ENCODE measurements around the gene CFAP92. TPM values are rescaled to one million over a fixed set of nuclear protein-coding genes. Genes with fewer than 3 reads are reported as not detected.

The CFAP92 gene
- total RNA-seq, 1 donor from 2014 or later: not detected

GRCh38 chr3:128864351-128864811 is 129.5 kb downstream of the CFAP92 start:
- TF ChIP-seq, protein P1, sequence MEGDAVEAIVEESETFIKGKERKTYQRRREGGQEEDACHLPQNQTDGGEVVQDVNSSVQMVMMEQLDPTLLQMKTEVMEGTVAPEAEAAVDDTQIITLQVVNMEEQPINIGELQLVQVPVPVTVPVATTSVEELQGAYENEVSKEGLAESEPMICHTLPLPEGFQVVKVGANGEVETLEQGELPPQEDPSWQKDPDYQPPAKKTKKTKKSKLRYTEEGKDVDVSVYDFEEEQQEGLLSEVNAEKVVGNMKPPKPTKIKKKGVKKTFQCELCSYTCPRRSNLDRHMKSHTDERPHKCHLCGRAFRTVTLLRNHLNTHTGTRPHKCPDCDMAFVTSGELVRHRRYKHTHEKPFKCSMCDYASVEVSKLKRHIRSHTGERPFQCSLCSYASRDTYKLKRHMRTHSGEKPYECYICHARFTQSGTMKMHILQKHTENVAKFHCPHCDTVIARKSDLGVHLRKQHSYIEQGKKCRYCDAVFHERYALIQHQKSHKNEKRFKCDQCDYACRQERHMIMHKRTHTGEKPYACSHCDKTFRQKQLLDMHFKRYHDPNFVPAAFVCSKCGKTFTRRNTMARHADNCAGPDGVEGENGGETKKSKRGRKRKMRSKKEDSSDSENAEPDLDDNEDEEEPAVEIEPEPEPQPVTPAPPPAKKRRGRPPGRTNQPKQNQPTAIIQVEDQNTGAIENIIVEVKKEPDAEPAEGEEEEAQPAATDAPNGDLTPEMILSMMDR (IDR thresholded peaks at IDR 0.05): no peak

DNA sequence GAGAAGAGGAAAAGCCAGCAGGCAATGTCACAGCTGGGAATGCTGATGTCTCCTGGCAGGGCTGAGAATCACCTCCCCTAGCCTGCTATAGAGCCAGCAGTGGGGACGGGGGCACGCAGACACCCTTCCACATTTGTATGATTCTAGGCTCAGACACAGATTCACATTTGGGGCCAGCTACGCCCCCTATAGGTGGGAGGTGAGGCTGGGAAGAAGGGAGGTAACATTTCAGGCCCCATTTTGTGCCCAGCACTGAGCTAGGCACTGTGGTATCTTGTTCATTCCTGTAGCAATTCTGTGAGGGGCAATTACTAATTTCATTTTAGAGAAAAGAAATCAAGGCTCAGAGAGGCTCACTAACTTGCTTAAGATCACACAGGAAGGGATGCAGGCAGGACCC is 130.3 kb downstream of the CFAP92 start:
- H3K4me1 Mint-ChIP-seq (ENCODE audit: low read depth): peaks cover 6% of the 10 kb centered on the region
- peaks cover 18% of the 10 kb centered on the region for H3K9me3 Mint-ChIP-seq (ENCODE audit: low read depth)
- peaks cover 8% of the 10 kb centered on the region for H3K36me3 Mint-ChIP-seq (ENCODE audit: low read depth)
- DNase-seq (ENCODE audit: low spot score): peak; percentile 1
- H3K4me3 Mint-ChIP-seq (ENCODE audit: unreplicated experiment): no peak overlapping the region
- H3K27me3 Mint-ChIP-seq (ENCODE audit: low read depth): no peaks in the 10 kb centered on the region
- TF ChIP-seq, protein P1 (IDR thresholded peaks at IDR 0.05): peak; percentile 57
- H3K27ac Mint-ChIP-seq (ENCODE audit: unreplicated experiment): no peak overlapping the region

More at GRCh38 chr3:128864351-128864811, 129.5 kb downstream of the CFAP92 start:
- Mint-ChIP-seq H3K36me3 (ENCODE audit: low read depth) (peaks cover 3% of the 10 kb centered on the region), H3K27ac (ENCODE audit: unreplicated experiment) (no peak overlapping the region), H3K27me3 (ENCODE audit: low read depth) (no peaks in the 10 kb centered on the region), H3K4me3 (ENCODE audit: unreplicated experiment) (no peak overlapping the region), H3K9me3 (ENCODE audit: low read depth) (peaks cover 12% of the 10 kb centered on the region), H3K4me1 (ENCODE audit: low read depth) (peaks cover 6% of the 10 kb centered on the region)
- DNase-seq (ENCODE audit: low spot score): peak; percentile 56

DNA sequence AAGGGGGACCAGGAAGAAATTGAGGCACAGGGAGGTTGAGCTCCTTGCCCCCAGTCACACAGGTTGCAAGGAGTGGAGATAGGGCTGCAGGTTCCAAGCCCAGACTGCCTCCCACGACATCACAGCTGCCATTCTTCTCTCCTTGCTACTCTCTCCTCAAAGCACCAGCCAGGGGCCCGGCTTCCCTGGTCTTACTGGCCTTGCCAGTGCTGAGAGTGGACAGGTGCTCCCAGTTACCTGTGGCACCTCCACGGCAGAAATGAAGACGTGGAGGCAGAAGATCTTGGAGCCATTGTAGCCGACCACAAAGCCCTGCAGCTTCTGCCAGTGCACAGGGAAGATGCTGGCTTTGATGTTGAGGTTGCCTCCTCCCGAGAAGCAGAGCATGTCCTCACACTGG is 132.4 kb downstream of the CFAP92 start:
- H3K4me1 Mint-ChIP-seq (ENCODE audit: low read depth): peaks cover 6% of the 10 kb centered on the region
- TF ChIP-seq, protein P1 (IDR thresholded peaks at IDR 0.05): no peak
- no peak for DNase-seq (ENCODE audit: low spot score)
- no peak overlapping the region for H3K4me3 Mint-ChIP-seq (ENCODE audit: unreplicated experiment)
- H3K9me3 Mint-ChIP-seq (ENCODE audit: low read depth): peaks cover 27% of the 10 kb centered on the region
- peaks cover 10% of the 10 kb centered on the region for H3K36me3 Mint-ChIP-seq (ENCODE audit: low read depth)
- no peaks in the 10 kb centered on the region for H3K27me3 Mint-ChIP-seq (ENCODE audit: low read depth)
- no peak overlapping the region for H3K27ac Mint-ChIP-seq (ENCODE audit: unreplicated experiment)

Other genes with a start within 250 kb of the CFAP92 start
- 33.3 to 45.7 TPM (median 33.9 TPM) in 3 replicates for gene ACAD9, start 114.5 kb downstream of the CFAP92 start, total RNA-seq
- 0.13 TPM in 1 of 3 replicates, not detected in the others for gene EFCC1, start 7.2 kb upstream of the CFAP92 start, total RNA-seq
- gene GP9, start 66.7 kb upstream of the CFAP92 start, total RNA-seq: not detected in 3 replicates
- 19.1 to 29.7 TPM (median 26.3 TPM) in 3 replicates for gene RAB43, start 127.7 kb upstream of the CFAP92 start, total RNA-seq
- 31.3 to 44.7 TPM (median 31.9 TPM) in 3 replicates for gene ISY1, start 167.0 kb upstream of the CFAP92 start, total RNA-seq
- 130 to 158 TPM (median 138 TPM) in 3 replicates for gene CNBP, start 189.8 kb upstream of the CFAP92 start, total RNA-seq

Data from chondrocyte (in vitro differentiated cells).